ENCODE data around the gene ADD1. TPM values are rescaled to one million over a fixed set of nuclear protein-coding genes. Genes with fewer than 3 reads are reported as not detected.
"Not testable (repeated sequence)": the region's sequence is repeated elsewhere in the genome, so short reads cannot be mapped to it uniquely, and the experiment has no call there.

The ADD1 gene
- total RNA-seq, 5 donors from 2014 or later (not counting 1 experiment from before 2014, with no cell fraction given): 241 to 274 (median 256) TPM

GRCh38 chr4:2915789-2916188 lies 72.1 kb downstream of the ADD1 start:
- no peak overlapping the region for H3K27ac Mint-ChIP-seq
- 92% methylated on average over 8 of the region's 9 CpGs for WGBS (ENCODE audit: insufficient coverage)
- Histone ChIP-seq H3K4me1 (ENCODE audit: control insufficient read depth in 1 of 2, extremely low read depth in 1 of 2, insufficient read depth in 2 of 2, low read length in 2 of 2) (peaks cover 0 to 9% of the 10 kb centered on the region in 2 experiments), H3K4me3 (ENCODE audit: control insufficient read depth in 1 of 2, extremely low read depth in 1 of 2, low read length in 1 of 2) (no peak overlapping the region), H3K36me3 (ENCODE audit: control insufficient read depth in 2 of 2, extremely low read depth in 1 of 2, insufficient read depth in 1 of 2, low read length in 1 of 2) (peaks cover 16 to 45% of the 10 kb centered on the region in 2 donors), H3K27ac (ENCODE audit: low read length) (no peak overlapping the region), H3K9me3 (no peaks in the 10 kb centered on the region), H3K27me3 (replicated peaks in 1 of 2; ENCODE audit: control insufficient read depth in 2 of 2, extremely low read depth in 1 of 2, insufficient read depth in 2 of 2, low read length in 1 of 2) (no peaks in the 10 kb centered on the region)
- CTCF ChIA-PET: no interaction called here
- POLR2A ChIA-PET: no interaction called here
- no peak for ATAC-seq (replicated peaks in 1 of 4)
- DNase-seq: no peak
- H3K9me3 Mint-ChIP-seq: peaks cover 0 to 4% (median 0%) of the 10 kb centered on the region in 3 donors
- no peaks in the 10 kb centered on the region for H3K27me3 Mint-ChIP-seq
- H3K4me3 Mint-ChIP-seq: no peak overlapping the region
- H3K4me1 Mint-ChIP-seq: peaks cover 34 to 39% (median 39%) of the 10 kb centered on the region in 3 donors
- peaks cover 65% of the 10 kb centered on the region for H3K36me3 Mint-ChIP-seq

- DNase-seq; H3K4me3 Mint-ChIP-seq; CTCF ChIA-PET; H3K9me3 ChIP-seq; H3K27me3 ChIP-seq (replicated peaks in 1 of 2; ENCODE audit: control insufficient read depth in 2 of 2, extremely low read depth in 1 of 2, insufficient read depth in 2 of 2, low read length in 1 of 2); ATAC-seq (replicated peaks in 1 of 4); H3K27ac ChIP-seq (ENCODE audit: low read length); H3K27me3 Mint-ChIP-seq; H3K9me3 Mint-ChIP-seq; H3K4me3 ChIP-seq (ENCODE audit: control insufficient read depth in 1 of 2, extremely low read depth in 1 of 2, low read length in 1 of 2): not testable (repeated sequence)
- no CpG with 5 or more reads among the region's 2 CpGs for WGBS (ENCODE audit: insufficient coverage)
- POLR2A ChIA-PET: interaction anchor here in 1 of 2 donors (0.6 kb wide), 1 partner anchor 33 kb away, joined by 3 read pairs; no protein-coding TSS in a partner anchor
- peaks cover 0 to 12% of the 10 kb centered on the region in 2 experiments for H3K4me1 ChIP-seq (ENCODE audit: control insufficient read depth in 1 of 2, extremely low read depth in 1 of 2, insufficient read depth in 2 of 2, low read length in 2 of 2)
- Mint-ChIP-seq H3K36me3 (peaks cover 63% of the 10 kb centered on the region), H3K27ac (peak overlapping the region in 1 of 2 donors; percentile 18), H3K4me1 (peaks cover 43 to 47% (median 46%) of the 10 kb centered on the region in 3 donors)
- peaks cover 15 to 36% of the 10 kb centered on the region in 2 donors for H3K36me3 ChIP-seq (ENCODE audit: control insufficient read depth in 2 of 2, extremely low read depth in 1 of 2, insufficient read depth in 1 of 2, low read length in 1 of 2)
Observed at GRCh38 chr4:2916696-2917095, 73.1 kb downstream of the ADD1 start.

GRCh38 chr4:2918300-2918699 lies 74.7 kb downstream of the ADD1 start:
- Histone ChIP-seq H3K4me1 (ENCODE audit: control insufficient read depth in 1 of 2, extremely low read depth in 1 of 2, insufficient read depth in 2 of 2, low read length in 2 of 2) (peaks cover 4 to 25% of the 10 kb centered on the region in 2 experiments), H3K36me3 (ENCODE audit: control insufficient read depth in 2 of 2, extremely low read depth in 1 of 2, insufficient read depth in 1 of 2, low read length in 1 of 2) (peaks cover 8 to 29% of the 10 kb centered on the region in 2 donors)
- H3K27me3 Mint-ChIP-seq; H3K27ac ChIP-seq (ENCODE audit: low read length); H3K4me3 Mint-ChIP-seq; H3K9me3 ChIP-seq; H3K27me3 ChIP-seq (replicated peaks in 1 of 2; ENCODE audit: control insufficient read depth in 2 of 2, extremely low read depth in 1 of 2, insufficient read depth in 2 of 2, low read length in 1 of 2); ATAC-seq (replicated peaks in 1 of 4); POLR2A ChIA-PET; DNase-seq; H3K4me3 ChIP-seq (ENCODE audit: control insufficient read depth in 1 of 2, extremely low read depth in 1 of 2, low read length in 1 of 2); H3K9me3 Mint-ChIP-seq: not testable (repeated sequence)
- peak overlapping the region; percentile 57 to 71 for H3K27ac Mint-ChIP-seq
- CTCF ChIA-PET: interaction anchor here in 1 of 2 donors (0.7 kb wide), 1 partner anchor 1591 kb away, joined by 4 read pairs; no protein-coding TSS in a partner anchor
- H3K36me3 Mint-ChIP-seq: peaks cover 66% of the 10 kb centered on the region
- WGBS (ENCODE audit: insufficient coverage): no CpG with 5 or more reads among the region's 2 CpGs
- H3K4me1 Mint-ChIP-seq: peaks cover 59 to 62% (median 62%) of the 10 kb centered on the region in 3 donors

GRCh38 chr4:2918714-2919113 lies 75.1 kb downstream of the ADD1 start:
- H3K27ac Mint-ChIP-seq; H3K9me3 Mint-ChIP-seq; H3K4me3 ChIP-seq (ENCODE audit: control insufficient read depth in 1 of 2, extremely low read depth in 1 of 2, low read length in 1 of 2); H3K27me3 ChIP-seq (replicated peaks in 1 of 2; ENCODE audit: control insufficient read depth in 2 of 2, extremely low read depth in 1 of 2, insufficient read depth in 2 of 2, low read length in 1 of 2); H3K27ac ChIP-seq (ENCODE audit: low read length); H3K4me3 Mint-ChIP-seq; ATAC-seq (replicated peaks in 1 of 4); POLR2A ChIA-PET; H3K27me3 Mint-ChIP-seq; DNase-seq; H3K9me3 ChIP-seq: not testable (repeated sequence)
- WGBS (ENCODE audit: insufficient coverage): 100% methylated on average over 3 of the region's 8 CpGs
- H3K36me3 ChIP-seq (ENCODE audit: control insufficient read depth in 2 of 2, extremely low read depth in 1 of 2, insufficient read depth in 1 of 2, low read length in 1 of 2): peaks cover 6 to 25% of the 10 kb centered on the region in 2 donors
- H3K4me1 ChIP-seq (ENCODE audit: control insufficient read depth in 1 of 2, extremely low read depth in 1 of 2, insufficient read depth in 2 of 2, low read length in 2 of 2): peaks cover 4 to 29% of the 10 kb centered on the region in 2 experiments
- CTCF ChIA-PET: interaction anchor here in 1 of 2 donors (0.7 kb wide), 1 partner anchor 1591 kb away, joined by 4 read pairs; no protein-coding TSS in a partner anchor
- peaks cover 63 to 67% (median 66%) of the 10 kb centered on the region in 3 donors for H3K4me1 Mint-ChIP-seq
- H3K36me3 Mint-ChIP-seq: peaks cover 70% of the 10 kb centered on the region

- peaks cover 64% of the 10 kb centered on the region for H3K36me3 Mint-ChIP-seq
Observed at GRCh38 chr4:2922453-2923101, 78.9 kb downstream of the ADD1 start.

GRCh38 chr4:2923141-2923551 lies 79.5 kb downstream of the ADD1 start:
- POLR2A ChIA-PET: no interaction called here
- Mint-ChIP-seq H3K4me1 (peaks cover 52 to 55% (median 53%) of the 10 kb centered on the region in 3 donors), H3K27ac (peak overlapping the region; percentile 92 to 95), H3K4me3 (peak overlapping the region in 1 of 3 donors; percentile 63), H3K36me3 (peaks cover 64% of the 10 kb centered on the region), H3K27me3 (no peaks in the 10 kb centered on the region), H3K9me3 (peaks cover 0 to 4% (median 0%) of the 10 kb centered on the region in 3 donors)
- 76% methylated on average over 10 of the region's 10 CpGs for WGBS (ENCODE audit: insufficient coverage)
- peak overlapping the region; percentile 60 for H3K27ac ChIP-seq (ENCODE audit: low read length)
- H3K36me3 ChIP-seq (ENCODE audit: control insufficient read depth in 2 of 2, extremely low read depth in 1 of 2, insufficient read depth in 1 of 2, low read length in 1 of 2): peaks cover 12 to 50% of the 10 kb centered on the region in 2 donors
- peaks cover 4 to 27% of the 10 kb centered on the region in 2 experiments for H3K4me1 ChIP-seq (ENCODE audit: control insufficient read depth in 1 of 2, extremely low read depth in 1 of 2, insufficient read depth in 2 of 2, low read length in 2 of 2)
- CTCF ChIA-PET: no interaction called here
- no peak overlapping the region for H3K4me3 ChIP-seq (ENCODE audit: control insufficient read depth in 1 of 2, extremely low read depth in 1 of 2, low read length in 1 of 2)
- peak in 3 of 35 experiments; percentile 28 to 34 (median 33) for DNase-seq
- ATAC-seq (replicated peaks in 1 of 4): peak; percentile 31 to 62 (median 52)
- no peaks in the 10 kb centered on the region for H3K27me3 ChIP-seq (replicated peaks in 1 of 2; ENCODE audit: control insufficient read depth in 2 of 2, extremely low read depth in 1 of 2, insufficient read depth in 2 of 2, low read length in 1 of 2)
- H3K9me3 ChIP-seq: no peaks in the 10 kb centered on the region

More at GRCh38 chr4:2922453-2923101, 78.9 kb downstream of the ADD1 start:
- H3K27me3 ChIP-seq (replicated peaks in 1 of 2; ENCODE audit: control insufficient read depth in 2 of 2, extremely low read depth in 1 of 2, insufficient read depth in 2 of 2, low read length in 1 of 2); POLR2A ChIA-PET; H3K9me3 ChIP-seq; CTCF ChIA-PET; H3K4me3 ChIP-seq (ENCODE audit: control insufficient read depth in 1 of 2, extremely low read depth in 1 of 2, low read length in 1 of 2); H3K27me3 Mint-ChIP-seq; H3K9me3 Mint-ChIP-seq: not testable (repeated sequence)
- Histone ChIP-seq H3K4me1 (ENCODE audit: control insufficient read depth in 1 of 2, extremely low read depth in 1 of 2, insufficient read depth in 2 of 2, low read length in 2 of 2) (peaks cover 4 to 27% of the 10 kb centered on the region in 2 experiments), H3K27ac (ENCODE audit: low read length) (peak overlapping the region; percentile 60), H3K36me3 (ENCODE audit: control insufficient read depth in 2 of 2, extremely low read depth in 1 of 2, insufficient read depth in 1 of 2, low read length in 1 of 2) (peaks cover 12 to 44% of the 10 kb centered on the region in 2 donors)
- ATAC-seq (replicated peaks in 1 of 4) (peak in 3 of 4 experiments; percentile 37 to 71 (median 63)), DNase-seq (peak in 28 of 35 experiments; percentile 27 to 65 (median 48))
- Mint-ChIP-seq H3K27ac (peak overlapping the region; percentile 92 to 95), H3K4me3 (peak overlapping the region in 1 of 3 donors; percentile 63), H3K4me1 (peaks cover 57 to 60% (median 58%) of the 10 kb centered on the region in 3 donors)
- WGBS (ENCODE audit: insufficient coverage): 62% methylated on average over 2 of the region's 7 CpGs
